Keratinocyte (primary cell): ENCODE results near the gene SEL1L3.

ENCODE experiments used
- CTCF ChIP-seq, 3 experiments: IDR thresholded peaks in 1 of 3; conservative IDR thresholded peaks in 1 of 3; optimal IDR thresholded peaks in 1 of 3; 2 replicates in 2 of 3; 3 replicates in 1 of 3; pipeline versions ENCODE3 to v1.5.1; 2011; ENCODE audit warnings: low read length in 3 of 3, mild to moderate bottlenecking in 3 of 3, moderate library complexity in 2 of 3, control low read depth in 1 of 3, inconsistent platforms in 1 of 3; ENCODE audit not compliant: insufficient read depth in 2 of 3; ENCODE audit errors: extremely low read depth in 1 of 3
- EZH2 ChIP-seq: IDR thresholded peaks from one replicate; pipeline ENCODE4 v1.6.1; 2012; ENCODE audit warnings: inconsistent platforms, mild to moderate bottlenecking, low read length, moderate library complexity

- TF ChIP-seq CTCF (optimal IDR thresholded peaks at IDR 0.05 in 1 of 3, IDR thresholded peaks at IDR 0.05 in 1 of 3, conservative IDR thresholded peaks at IDR 0.05 in 1 of 3; ENCODE audit: extremely low read depth in 1 of 3, insufficient read depth in 2 of 3, low read length in 3 of 3) (no peak), EZH2 (no peak)
These were observed 162.1 kb downstream of the SEL1L3 start for GRCh38 chr4:25700661-25701060.
